Lower leg skin (tissue), 3 donors: ENCODE results near the gene EPC2.

ENCODE experiments used
- POLR2A ChIP-seq, 2 donors: fragments of 450-650 bp; IDR thresholded peaks; one replicate each; pipeline ENCODE4 v1.6.1; 2016 to 2017; ENCODE audit warnings: antibody characterized with exemption in 2 of 2, mild to moderate bottlenecking in 1 of 2, moderate library complexity in 1 of 2
- TF ChIP-seq, protein P1 (sequence below), 3 donors: fragments of 450-650 bp; IDR thresholded peaks; one replicate each; pipeline ENCODE4 v1.5.1; 2016; ENCODE audit warnings: antibody characterized with exemption in 3 of 3, mild to moderate bottlenecking in 3 of 3, moderate library complexity in 2 of 3

DNA sequence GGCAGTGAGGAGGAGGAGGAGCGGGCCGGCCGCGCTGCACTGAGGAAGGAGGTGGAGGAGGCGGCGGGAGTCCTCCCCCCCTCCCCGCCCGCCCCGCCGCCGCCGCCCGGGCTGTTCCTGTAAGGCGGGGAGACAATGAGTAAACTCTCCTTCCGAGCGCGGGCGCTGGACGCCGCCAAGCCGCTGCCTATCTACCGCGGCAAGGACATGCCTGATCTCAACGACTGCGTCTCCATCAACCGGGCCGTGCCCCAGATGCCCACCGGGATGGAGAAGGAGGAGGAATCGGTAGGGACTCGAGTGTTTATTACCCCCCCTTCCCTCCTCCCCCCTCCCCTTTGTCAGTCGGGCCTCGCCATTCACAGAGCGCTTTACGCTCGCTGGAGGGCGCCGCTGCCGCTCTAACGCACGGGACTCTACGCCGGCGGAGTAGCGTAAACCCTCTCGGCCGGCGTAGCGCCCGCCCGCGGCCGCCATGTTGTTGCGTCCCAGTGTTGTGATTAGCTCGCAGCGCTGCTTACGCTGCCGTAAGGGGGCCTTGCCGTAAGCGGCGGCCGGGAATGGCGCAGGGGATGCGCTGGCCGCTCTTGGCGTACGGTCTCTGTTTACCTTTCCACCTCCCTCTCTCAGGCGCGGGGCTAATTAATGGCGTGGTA is 460 bp downstream of the EPC2 start:
- TF ChIP-seq POLR2A (IDR thresholded peaks at IDR 0.05): no peak
- TF ChIP-seq, protein P1, sequence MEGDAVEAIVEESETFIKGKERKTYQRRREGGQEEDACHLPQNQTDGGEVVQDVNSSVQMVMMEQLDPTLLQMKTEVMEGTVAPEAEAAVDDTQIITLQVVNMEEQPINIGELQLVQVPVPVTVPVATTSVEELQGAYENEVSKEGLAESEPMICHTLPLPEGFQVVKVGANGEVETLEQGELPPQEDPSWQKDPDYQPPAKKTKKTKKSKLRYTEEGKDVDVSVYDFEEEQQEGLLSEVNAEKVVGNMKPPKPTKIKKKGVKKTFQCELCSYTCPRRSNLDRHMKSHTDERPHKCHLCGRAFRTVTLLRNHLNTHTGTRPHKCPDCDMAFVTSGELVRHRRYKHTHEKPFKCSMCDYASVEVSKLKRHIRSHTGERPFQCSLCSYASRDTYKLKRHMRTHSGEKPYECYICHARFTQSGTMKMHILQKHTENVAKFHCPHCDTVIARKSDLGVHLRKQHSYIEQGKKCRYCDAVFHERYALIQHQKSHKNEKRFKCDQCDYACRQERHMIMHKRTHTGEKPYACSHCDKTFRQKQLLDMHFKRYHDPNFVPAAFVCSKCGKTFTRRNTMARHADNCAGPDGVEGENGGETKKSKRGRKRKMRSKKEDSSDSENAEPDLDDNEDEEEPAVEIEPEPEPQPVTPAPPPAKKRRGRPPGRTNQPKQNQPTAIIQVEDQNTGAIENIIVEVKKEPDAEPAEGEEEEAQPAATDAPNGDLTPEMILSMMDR (IDR thresholded peaks at IDR 0.05): no peak
